HEK293 (cell line): ENCODE results near the gene VRK3.

Experiments used
- GLI2 ChIP-seq: fragments of 450-650 bp; formaldehyde crosslinking; IDR thresholded peaks from 2 replicates; pipeline ENCODE4; 2017; ENCODE audit warnings: missing biosample characterization, missing genetic modification characterization, low read depth, borderline replicate concordance
- YY1 ChIP-seq: fragments of 450-650 bp; formaldehyde crosslinking; IDR thresholded peaks from 2 replicates; pipeline ENCODE4 v1.5.1; 2018; ENCODE audit warnings: missing biosample characterization, missing genetic modification characterization
- ZFP3 ChIP-seq: fragments of 450-650 bp; formaldehyde crosslinking; IDR thresholded peaks from 2 replicates; pipeline ENCODE4 v1.5.1; 2016; ENCODE audit warnings: low read depth, missing biosample characterization, missing genetic modification characterization
- ZIC2 ChIP-seq: fragments of 450-650 bp; formaldehyde crosslinking; IDR thresholded peaks from 2 replicates; pipeline ENCODE4 v1.5.1; 2016; ENCODE audit warnings: missing biosample characterization, missing genetic modification characterization
- ZNF10 ChIP-seq: fragments of 450-650 bp; formaldehyde crosslinking; IDR thresholded peaks from 2 replicates; pipeline ENCODE4 v1.5.1; 2017; ENCODE audit warnings: missing biosample characterization, missing genetic modification characterization
- ZNF132 ChIP-seq: fragments of 450-650 bp; formaldehyde crosslinking; IDR thresholded peaks from 2 replicates; pipeline ENCODE4 v1.5.1; 2017; ENCODE audit warnings: missing biosample characterization, missing genetic modification characterization, borderline replicate concordance
- ZNF830 ChIP-seq: fragments of 450-650 bp; IDR thresholded peaks from 2 replicates; pipeline ENCODE4 v1.5.0; 2018; ENCODE audit warnings: missing biosample characterization, missing genetic modification characterization, low read depth, mild to moderate bottlenecking, moderate library complexity
- TF ChIP-seq, protein P1 (sequence below): fragments of 450-650 bp; formaldehyde crosslinking; IDR thresholded peaks from 2 replicates; pipeline ENCODE4 v1.5.1; 2016; ENCODE audit warnings: missing biosample characterization, missing genetic modification characterization
- TF ChIP-seq, protein P2 (sequence below): sonication (generic); formaldehyde crosslinking; IDR thresholded peaks from 2 replicates; pipeline ENCODE4 v1.8.1; 2022; ENCODE audit warnings: mild to moderate bottlenecking, moderate library complexity, missing genetic modification reagents
- TF ChIP-seq, protein P3 (sequence below): fragments of 450-650 bp; formaldehyde crosslinking; optimal IDR thresholded peaks from 2 replicates; pipeline ENCODE3; 2016; ENCODE audit warnings: missing biosample characterization, mild to moderate bottlenecking, missing genetic modification characterization

DNA sequence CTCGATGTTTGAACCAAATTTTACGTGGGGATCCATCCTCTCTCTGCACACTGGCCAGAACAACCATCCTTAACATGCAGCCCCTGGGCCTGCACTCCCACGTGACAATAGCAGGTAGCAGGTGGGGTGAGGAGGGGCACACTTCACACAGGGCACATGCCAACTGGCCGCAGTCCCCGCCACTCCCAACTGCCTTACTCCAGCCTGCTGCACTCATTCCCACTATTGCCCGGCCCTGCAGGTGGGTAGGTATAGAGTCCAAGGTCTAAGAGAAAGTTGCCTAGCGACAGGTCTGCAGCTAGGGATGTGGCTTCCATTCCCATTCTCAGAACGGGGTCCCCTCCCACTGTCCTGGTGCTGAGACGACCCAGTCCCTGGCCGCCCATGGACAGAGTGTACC lies 18.0 kb downstream of the VRK3 start:
- TF ChIP-seq, protein P1, sequence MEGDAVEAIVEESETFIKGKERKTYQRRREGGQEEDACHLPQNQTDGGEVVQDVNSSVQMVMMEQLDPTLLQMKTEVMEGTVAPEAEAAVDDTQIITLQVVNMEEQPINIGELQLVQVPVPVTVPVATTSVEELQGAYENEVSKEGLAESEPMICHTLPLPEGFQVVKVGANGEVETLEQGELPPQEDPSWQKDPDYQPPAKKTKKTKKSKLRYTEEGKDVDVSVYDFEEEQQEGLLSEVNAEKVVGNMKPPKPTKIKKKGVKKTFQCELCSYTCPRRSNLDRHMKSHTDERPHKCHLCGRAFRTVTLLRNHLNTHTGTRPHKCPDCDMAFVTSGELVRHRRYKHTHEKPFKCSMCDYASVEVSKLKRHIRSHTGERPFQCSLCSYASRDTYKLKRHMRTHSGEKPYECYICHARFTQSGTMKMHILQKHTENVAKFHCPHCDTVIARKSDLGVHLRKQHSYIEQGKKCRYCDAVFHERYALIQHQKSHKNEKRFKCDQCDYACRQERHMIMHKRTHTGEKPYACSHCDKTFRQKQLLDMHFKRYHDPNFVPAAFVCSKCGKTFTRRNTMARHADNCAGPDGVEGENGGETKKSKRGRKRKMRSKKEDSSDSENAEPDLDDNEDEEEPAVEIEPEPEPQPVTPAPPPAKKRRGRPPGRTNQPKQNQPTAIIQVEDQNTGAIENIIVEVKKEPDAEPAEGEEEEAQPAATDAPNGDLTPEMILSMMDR (tag by site-specific recombination), result no peak
- TF ChIP-seq, protein P2, sequence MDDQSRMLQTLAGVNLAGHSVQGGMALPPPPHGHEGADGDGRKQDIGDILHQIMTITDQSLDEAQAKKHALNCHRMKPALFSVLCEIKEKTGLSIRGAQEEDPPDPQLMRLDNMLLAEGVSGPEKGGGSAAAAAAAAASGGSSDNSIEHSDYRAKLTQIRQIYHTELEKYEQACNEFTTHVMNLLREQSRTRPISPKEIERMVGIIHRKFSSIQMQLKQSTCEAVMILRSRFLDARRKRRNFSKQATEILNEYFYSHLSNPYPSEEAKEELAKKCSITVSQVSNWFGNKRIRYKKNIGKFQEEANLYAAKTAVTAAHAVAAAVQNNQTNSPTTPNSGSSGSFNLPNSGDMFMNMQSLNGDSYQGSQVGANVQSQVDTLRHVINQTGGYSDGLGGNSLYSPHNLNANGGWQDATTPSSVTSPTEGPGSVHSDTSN (CRISPR knock-in tag), result no peak
- TF ChIP-seq, protein P3, sequence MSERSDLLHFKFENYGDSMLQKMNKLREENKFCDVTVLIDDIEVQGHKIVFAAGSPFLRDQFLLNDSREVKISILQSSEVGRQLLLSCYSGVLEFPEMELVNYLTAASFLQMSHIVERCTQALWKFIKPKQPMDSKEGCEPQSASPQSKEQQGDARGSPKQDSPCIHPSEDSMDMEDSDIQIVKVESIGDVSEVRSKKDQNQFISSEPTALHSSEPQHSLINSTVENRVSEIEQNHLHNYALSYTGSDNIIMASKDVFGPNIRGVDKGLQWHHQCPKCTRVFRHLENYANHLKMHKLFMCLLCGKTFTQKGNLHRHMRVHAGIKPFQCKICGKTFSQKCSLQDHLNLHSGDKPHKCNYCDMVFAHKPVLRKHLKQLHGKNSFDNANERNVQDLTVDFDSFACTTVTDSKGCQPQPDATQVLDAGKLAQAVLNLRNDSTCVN, result no peak
- no peak for TF ChIP-seq GLI2 (tag by site-specific recombination)
- TF ChIP-seq YY1 (tag by site-specific recombination), result no peak
- TF ChIP-seq ZIC2 (tag by site-specific recombination), result no peak
- TF ChIP-seq ZNF10, result no peak
- no peak for TF ChIP-seq ZNF830
- TF ChIP-seq ZFP3 (tag by site-specific recombination), result no peak
- no peak for TF ChIP-seq ZNF132
